ENCODE results near the gene ACAD8.
"Not testable (repeated sequence)": the region's sequence is repeated elsewhere in the genome, so short reads cannot be mapped to it uniquely, and the experiment has no call there.

ACAD8 gene

DNA sequence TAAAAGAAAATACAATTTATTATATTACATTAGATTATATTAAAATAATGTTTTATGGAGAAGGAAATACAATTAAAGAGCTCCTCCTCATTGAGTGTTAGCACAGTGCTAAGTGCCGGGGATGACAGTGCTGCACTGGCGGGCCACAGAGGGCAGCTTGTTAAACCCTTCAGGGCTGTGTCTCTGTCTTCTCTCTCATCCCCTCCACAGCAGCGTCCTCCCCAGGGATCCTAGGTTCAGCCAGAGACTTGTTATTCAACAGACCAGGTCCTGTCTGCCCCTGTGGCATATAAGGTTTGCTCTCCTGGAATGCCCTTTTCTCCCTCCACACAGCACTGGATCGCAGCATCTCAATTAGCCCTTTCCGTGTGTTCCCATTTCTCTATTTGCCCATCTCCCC, 14.4 kb upstream of the ACAD8 start:
- DNase-seq (ENCODE audit: low spot score), result no peak

- no peak for DNase-seq (ENCODE audit: low spot score)
These were observed 12.8 kb upstream of the ACAD8 start for GRCh38 chr11:134240592-134240991.

- no peak for DNase-seq (ENCODE audit: low spot score)
These were observed 11.0 kb upstream of the ACAD8 start for GRCh38 chr11:134242376-134242775.

- no peak for DNase-seq (ENCODE audit: low spot score)
These were observed 9.5 kb upstream of the ACAD8 start for GRCh38 chr11:134243913-134244312.

DNA sequence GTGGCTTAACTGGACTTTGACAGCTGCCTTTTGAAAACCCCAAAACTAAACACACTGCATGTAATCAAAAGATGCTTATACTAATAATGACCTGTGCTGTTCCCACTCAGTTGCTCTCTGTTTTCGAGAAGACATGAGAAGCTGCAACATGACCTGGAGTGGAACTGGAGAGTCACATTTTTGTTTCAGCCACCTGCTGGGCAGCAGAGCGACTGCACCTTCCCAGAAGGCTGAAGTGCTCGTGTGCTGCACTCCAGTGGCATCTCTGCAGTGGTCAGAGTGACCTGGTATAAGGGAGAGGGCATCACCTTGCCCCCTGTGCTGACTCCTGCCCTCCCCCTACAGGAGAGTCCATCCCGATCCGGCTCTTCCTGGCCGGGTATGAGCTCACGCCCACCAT, 8.8 kb upstream of the ACAD8 start:
- no peak for DNase-seq (ENCODE audit: low spot score)

GRCh38 chr11:134245434-134245833, 7.9 kb upstream of the ACAD8 start:
- DNase-seq (ENCODE audit: low spot score), result no peak

DNA sequence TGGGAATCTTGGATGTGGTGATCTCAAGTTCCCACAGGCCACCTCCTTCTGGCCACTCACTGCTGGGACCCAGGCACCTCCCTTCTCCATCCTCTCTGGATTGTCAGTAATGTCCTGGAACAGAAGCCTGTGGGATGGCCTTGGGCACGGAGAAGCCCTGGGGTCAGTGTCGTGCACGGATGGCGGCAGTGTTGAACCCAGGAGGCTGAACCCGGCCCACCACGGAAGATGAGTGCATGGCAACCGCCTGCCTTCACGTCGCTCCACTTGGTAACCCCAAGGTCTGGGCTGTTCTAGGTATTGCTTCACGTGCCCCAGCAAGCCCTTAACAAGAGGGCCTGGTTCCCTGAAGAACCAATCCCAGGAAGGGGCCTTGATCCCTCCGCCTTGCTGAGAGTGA, 7.3 kb upstream of the ACAD8 start:
- DNase-seq (ENCODE audit: low spot score), result no peak

DNA sequence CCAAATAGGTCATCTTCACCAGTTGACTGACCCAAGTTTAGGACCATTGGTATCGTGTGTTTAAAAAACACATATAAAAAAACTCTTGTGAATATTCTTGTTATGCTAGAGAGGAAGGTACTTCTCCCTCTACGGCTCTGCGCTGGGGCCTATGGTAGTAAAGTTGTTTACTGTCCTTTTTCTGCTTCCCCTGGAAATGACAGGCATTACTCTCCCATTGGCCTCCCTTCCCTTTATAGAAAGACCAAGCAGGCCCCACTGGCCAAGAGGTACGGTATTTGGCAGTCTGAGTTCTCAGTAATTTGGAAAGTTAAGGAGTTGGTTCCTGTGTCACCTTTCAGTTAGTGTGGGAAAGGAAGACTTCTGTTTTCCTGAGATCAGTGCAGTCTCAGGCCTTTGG, 6.7 kb upstream of the ACAD8 start:
- DNase-seq (ENCODE audit: low spot score), result no peak

DNA sequence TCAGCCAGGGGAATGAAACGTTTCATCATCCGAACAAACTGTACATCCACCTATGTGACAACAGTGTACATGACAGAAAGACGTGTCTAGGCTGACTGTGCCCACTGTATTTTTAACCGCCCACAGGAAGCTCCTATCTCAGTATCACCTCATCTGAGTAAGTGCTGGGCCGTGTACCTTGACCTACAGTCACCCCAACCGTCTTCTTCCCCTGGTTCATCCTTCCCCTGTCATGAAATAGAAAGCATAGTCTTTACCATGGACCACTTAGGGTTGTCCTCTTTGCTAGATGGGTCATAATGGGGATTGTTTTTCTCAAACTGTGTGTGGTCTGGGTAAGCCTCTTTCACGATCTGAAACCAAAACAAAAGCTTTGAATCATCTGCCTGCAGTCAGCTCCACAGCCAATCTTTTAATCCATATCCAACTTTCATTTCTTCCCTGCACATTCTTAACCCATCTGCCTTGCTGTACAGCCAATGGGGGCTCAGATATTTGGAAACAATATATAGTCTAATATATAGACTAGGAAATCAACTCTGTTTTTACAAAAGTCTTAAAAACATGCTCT, 4.4 kb upstream of the ACAD8 start:
- DNase-seq (ENCODE audit: low spot score), result no peak

- no peak for DNase-seq (ENCODE audit: low spot score)
These were observed 3.1 kb upstream of the ACAD8 start for GRCh38 chr11:134250246-134250645.

- no peak for DNase-seq (ENCODE audit: low spot score)
These were observed 2.7 kb upstream of the ACAD8 start for GRCh38 chr11:134250675-134251074.

DNA sequence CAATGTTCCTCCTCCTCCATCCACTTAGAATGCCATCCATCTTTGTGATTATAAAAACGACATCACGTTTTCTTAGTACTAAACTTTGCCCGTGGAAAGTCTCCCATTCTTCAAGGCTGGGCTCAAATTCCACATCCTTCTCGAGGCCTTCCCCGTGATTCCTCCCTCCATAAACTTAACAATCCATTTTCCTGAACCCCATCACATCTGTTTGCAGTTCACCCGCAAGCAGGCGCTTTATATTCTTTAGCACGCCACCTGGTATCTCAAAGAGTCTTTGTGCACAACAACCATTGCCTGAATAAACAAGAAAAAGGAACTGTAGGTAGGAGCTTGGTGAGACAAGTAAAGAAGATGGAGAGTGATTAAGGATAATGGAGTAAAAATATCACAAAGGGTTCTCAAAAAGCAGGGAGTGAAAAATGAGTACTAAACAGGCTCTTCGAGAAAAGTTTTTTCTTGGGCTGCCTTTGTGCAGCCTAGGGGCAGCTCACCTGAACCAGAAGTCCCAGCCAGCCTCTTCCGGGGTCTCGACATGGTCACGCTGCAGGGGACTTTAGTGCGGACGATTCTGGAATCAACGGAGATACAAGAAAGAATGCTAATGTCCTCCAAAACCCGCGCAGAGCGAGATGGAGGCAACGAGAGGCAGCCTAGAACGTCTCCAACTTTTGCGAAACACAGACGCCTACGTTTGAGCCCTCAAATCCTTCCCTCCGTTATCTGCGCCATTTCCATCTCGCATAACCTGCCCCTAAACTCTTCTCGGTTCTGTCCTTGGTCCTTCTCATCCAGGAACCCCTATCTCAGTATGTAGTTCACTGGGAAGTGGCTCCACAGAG, 801 bp upstream of the ACAD8 start:
- no peak for DNase-seq (ENCODE audit: low spot score)

DNA sequence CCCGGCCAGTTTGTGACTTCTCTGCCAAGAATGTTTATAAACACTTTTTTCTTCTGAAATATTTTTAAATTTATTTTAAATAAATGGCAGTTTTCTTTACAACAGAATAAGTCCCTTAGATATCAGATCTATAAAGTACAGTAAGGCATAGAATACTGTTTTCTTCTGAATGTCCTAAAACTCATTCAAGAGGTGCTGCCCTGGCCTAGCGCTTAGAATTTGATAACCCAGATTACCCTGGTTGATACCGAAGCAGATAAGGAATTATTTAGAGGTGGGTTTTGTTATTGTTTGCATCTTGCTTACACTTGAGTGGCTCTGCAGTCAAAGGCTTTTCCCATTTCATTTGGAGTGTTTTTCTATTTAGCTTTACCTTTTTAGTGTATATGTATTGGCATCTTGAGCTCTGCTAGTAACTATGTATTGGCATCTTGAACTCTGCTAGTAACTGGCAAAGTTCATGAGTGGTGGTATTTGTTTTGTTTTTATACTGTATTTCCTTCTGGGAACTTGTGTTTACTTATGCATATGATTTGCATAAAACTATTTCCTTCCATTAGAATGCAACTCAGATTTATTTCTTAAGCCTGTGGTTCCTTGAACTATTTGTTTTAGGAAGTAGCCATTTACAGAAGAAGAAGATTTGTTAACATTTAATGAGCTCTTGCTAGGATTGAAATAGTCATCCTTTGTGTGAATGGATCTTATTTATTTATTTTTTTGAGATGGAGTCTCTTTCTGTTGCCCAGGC, 1.2 kb downstream of the ACAD8 start:
- no peak for DNase-seq (ENCODE audit: low spot score)

DNA sequence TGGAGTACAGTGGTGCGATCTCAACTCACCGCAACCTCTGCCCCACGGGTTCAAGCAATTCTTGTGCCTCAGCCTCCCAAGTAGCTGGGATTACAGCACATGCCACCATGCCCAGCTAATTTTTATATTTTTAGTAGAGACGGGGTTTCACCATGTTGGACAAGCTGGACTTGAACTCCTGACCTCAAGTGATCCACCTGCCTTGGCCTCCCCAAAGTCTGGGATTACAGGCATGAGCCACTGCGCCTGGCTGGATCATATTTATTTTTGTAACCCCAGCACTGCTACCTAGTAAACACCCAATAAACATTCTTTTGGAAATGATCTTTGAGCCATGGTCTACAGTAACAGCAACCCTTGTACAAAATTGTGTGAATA, 1.8 kb downstream of the ACAD8 start:
- DNase-seq (ENCODE audit: low spot score), result not testable (repeated sequence)

GRCh38 chr11:134257101-134257500, 3.7 kb downstream of the ACAD8 start:
- DNase-seq (ENCODE audit: low spot score), result no peak

DNA sequence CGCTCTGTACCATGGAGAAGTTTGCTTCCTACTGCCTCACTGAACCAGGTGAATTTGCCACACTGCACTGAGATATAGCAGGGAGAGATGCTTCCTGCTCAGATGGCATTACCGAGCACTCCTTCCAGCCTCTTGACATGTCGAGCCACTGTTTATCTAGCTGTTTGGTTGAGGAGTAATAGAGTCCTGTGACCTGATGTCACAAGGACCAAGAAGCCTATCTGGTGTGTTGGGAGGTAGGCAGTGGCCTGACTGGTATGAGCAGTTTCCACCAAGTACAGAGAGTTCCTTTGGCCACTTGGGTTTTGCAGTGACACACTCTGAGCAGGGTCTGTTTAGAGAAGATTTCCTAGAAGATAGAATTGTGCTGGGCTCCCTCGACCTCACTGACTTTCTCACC, 5.2 kb downstream of the ACAD8 start:
- no peak for DNase-seq (ENCODE audit: low spot score)

DNA sequence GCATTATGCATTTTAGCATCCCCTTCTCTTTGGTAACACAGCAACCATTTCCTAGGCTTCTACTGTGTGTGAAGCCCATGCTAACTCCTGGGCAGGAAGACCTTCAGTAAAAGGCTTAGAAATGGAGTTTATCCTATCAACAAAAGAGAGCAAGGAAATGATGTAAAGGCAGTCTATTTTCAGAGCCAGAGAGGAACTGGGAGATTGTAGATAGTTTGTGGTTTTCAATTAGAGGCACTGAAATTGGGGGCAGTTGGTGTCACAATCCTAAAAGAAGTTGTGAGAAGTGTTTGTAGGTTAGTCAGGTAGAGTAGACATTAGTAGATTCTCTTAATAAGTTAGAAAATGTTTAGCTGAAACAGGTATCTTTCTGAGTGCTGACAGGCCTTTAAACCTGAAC, 7.1 kb downstream of the ACAD8 start:
- DNase-seq (ENCODE audit: low spot score), result no peak

GRCh38 chr11:134260983-134261382, 7.6 kb downstream of the ACAD8 start:
- no peak for DNase-seq (ENCODE audit: low spot score)

GRCh38 chr11:134261626-134262488, 8.5 kb downstream of the ACAD8 start:
- peak; percentile 12 for DNase-seq (ENCODE audit: low spot score)

GRCh38 chr11:134264966-134265764, 11.8 kb downstream of the ACAD8 start:
- no peak for DNase-seq (ENCODE audit: low spot score)

DNA sequence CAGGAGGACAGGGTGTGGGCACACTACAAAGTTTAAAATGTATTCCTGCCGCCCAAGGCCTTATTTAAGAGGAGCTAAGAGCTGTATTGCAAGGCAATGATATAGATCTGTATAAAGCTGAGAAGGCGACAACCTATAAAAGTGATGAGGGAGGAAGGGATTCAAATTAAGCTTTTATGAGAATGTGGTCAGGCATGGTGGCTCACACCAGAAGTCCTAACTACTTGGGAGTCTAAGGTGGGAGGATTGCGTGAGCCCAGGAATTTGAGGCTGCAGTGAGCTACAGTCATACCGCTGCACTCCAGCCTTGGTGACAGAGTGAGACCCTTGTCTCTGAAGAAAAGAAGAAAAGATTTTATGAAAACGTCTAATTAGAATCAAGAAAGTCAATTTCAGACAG, 13.1 kb downstream of the ACAD8 start:
- DNase-seq (ENCODE audit: low spot score), result no peak
